GM19351 (cell line): ENCODE results near the gene PDCD4.
"Not testable (repeated sequence)": the region's sequence is repeated elsewhere in the genome, so short reads cannot be mapped to it uniquely, and the experiment has no call there.

Source experiments
- ATAC-seq: cut with Tn5 transposase; IDR thresholded peaks from one replicate; pipeline ENCODE4 v1.9.1; 2021; ENCODE audit warnings: mild to moderate bottlenecking, moderate library complexity; ENCODE audit not compliant: unreplicated experiment

PDCD4 gene

GRCh38 chr10:110880012-110880411 is 8.3 kb downstream of the PDCD4 start:
- no peak for ATAC-seq

- ATAC-seq: no peak
These were observed 9.5 kb downstream of the PDCD4 start for GRCh38 chr10:110881247-110881646.

- ATAC-seq: no peak
These were observed 10.2 kb downstream of the PDCD4 start for GRCh38 chr10:110881905-110882304.

- ATAC-seq: no peak
These were observed 12.2 kb downstream of the PDCD4 start for GRCh38 chr10:110883924-110884323.

GRCh38 chr10:110885932-110886674 is 14.4 kb downstream of the PDCD4 start:
- ATAC-seq: no peak

- ATAC-seq: no peak
These were observed 15.8 kb downstream of the PDCD4 start for GRCh38 chr10:110887560-110887959.

- no peak for ATAC-seq
These were observed 21.0 kb downstream of the PDCD4 start for GRCh38 chr10:110892602-110893288.

GRCh38 chr10:110893559-110894179 is 21.9 kb downstream of the PDCD4 start:
- ATAC-seq: peak; percentile 90

- ATAC-seq: no peak
These were observed 25.5 kb downstream of the PDCD4 start for GRCh38 chr10:110897184-110897583.

- no peak for ATAC-seq
These were observed 26.7 kb downstream of the PDCD4 start for GRCh38 chr10:110898391-110898790.

GRCh38 chr10:110900983-110901382 is 29.3 kb downstream of the PDCD4 start:
- ATAC-seq: no peak

- no peak for ATAC-seq
These were observed 30.5 kb downstream of the PDCD4 start for GRCh38 chr10:110901954-110902819.

- ATAC-seq: peak; percentile 72
These were observed 31.9 kb downstream of the PDCD4 start for GRCh38 chr10:110903280-110904278.

- ATAC-seq: no peak
These were observed 38.4 kb downstream of the PDCD4 start for GRCh38 chr10:110910138-110910537.

GRCh38 chr10:110912374-110912773 is 40.6 kb downstream of the PDCD4 start:
- no peak for ATAC-seq

GRCh38 chr10:110914431-110914830 is 42.7 kb downstream of the PDCD4 start:
- no peak for ATAC-seq

GRCh38 chr10:110915035-110915434 is 43.3 kb downstream of the PDCD4 start:
- ATAC-seq: no peak

- not testable (repeated sequence) for ATAC-seq
These were observed 43.9 kb downstream of the PDCD4 start for GRCh38 chr10:110915600-110915999.

GRCh38 chr10:110916554-110917346 is 45.0 kb downstream of the PDCD4 start:
- ATAC-seq: no peak
